ENCODE measurements around the gene CTBP2. TPM values are rescaled to one million over a fixed set of nuclear protein-coding genes. Genes with fewer than 3 reads are reported as not detected.

CTBP2 gene
- total RNA-seq, 1 experiment from 2014 or later = 125 TPM

- Histone ChIP-seq H3K4me1 (ENCODE audit: control insufficient read depth, insufficient read depth, low read length) (no peaks in the 10 kb centered on the region), H3K27me3 (ENCODE audit: control insufficient read depth, insufficient read depth, low read length) (no peaks in the 10 kb centered on the region), H3K36me3 (ENCODE audit: control insufficient read depth, insufficient read depth, low read length) (no peaks in the 10 kb centered on the region), H3K9me3 (ENCODE audit: control insufficient read depth, insufficient read depth, low read depth, low read length) (no peaks in the 10 kb centered on the region), H3K27ac (ENCODE audit: low read length) (no peak overlapping the region), H3K4me3 (ENCODE audit: low read depth in 2 of 2, low read length in 2 of 2) (no peak overlapping the region)
- no peak for ATAC-seq
- intact Hi-C loops (cut with micrococcal nuclease; ENCODE audit: unreplicated experiment) = no loop called here
- DNase-seq (ENCODE audit: low read depth, low spot score) = no peak
- no peak for TF ChIP-seq TCF7L2 (IDR thresholded peaks at IDR 0.05; ENCODE audit: low read depth, low read length)
- no peak for TF ChIP-seq SIN3A (IDR thresholded peaks at IDR 0.05; ENCODE audit: borderline replicate concordance, insufficient read depth, low read depth, low read length)
- TF ChIP-seq, protein P1, sequence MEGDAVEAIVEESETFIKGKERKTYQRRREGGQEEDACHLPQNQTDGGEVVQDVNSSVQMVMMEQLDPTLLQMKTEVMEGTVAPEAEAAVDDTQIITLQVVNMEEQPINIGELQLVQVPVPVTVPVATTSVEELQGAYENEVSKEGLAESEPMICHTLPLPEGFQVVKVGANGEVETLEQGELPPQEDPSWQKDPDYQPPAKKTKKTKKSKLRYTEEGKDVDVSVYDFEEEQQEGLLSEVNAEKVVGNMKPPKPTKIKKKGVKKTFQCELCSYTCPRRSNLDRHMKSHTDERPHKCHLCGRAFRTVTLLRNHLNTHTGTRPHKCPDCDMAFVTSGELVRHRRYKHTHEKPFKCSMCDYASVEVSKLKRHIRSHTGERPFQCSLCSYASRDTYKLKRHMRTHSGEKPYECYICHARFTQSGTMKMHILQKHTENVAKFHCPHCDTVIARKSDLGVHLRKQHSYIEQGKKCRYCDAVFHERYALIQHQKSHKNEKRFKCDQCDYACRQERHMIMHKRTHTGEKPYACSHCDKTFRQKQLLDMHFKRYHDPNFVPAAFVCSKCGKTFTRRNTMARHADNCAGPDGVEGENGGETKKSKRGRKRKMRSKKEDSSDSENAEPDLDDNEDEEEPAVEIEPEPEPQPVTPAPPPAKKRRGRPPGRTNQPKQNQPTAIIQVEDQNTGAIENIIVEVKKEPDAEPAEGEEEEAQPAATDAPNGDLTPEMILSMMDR (IDR thresholded peaks at IDR 0.05) = no peak
- TF ChIP-seq POLR2AphosphoS5 (IDR thresholded peaks at IDR 0.05; ENCODE audit: low read depth, low read length) = no peak
- BruUV-seq (replicated peaks) = no TSS peak
- ChIA-PET POLR2A (no interaction called here), CTCF (no interaction called here)
- in situ Hi-C loops (cut with HindIII; ENCODE audit: low pct_unique_long_range_greater_than_20kb, low sequenced_read_pairs) = no loop called here
Measured at GRCh38 chr10:125190946-125191345, 30.6 kb upstream of the CTBP2 start.

DNA sequence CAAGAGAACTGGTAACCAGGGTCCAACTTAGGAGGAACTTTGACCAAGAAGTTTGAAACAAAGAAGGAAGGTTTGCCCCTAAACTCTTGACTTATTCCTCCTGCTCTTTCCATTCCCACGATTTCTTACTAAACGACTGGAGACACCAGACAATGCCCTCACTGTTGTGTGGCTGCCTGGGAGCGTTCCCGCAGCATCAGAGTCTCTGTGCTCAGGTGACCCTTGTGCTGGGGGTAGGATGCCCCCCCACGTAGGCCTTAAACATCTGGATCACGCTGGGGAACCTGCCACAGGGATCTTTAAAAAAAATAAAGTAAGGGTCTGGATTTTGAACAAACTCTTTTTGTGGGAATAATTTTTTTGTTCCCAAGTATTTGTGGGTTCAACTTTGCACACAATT lies 30.1 kb upstream of the CTBP2 start:
- H3K4me1 ChIP-seq (ENCODE audit: control insufficient read depth, insufficient read depth, low read length) = no peaks in the 10 kb centered on the region
- no TSS peak for BruUV-seq (replicated peaks)
- intact Hi-C loops (cut with micrococcal nuclease; ENCODE audit: unreplicated experiment) = no loop called here
- in situ Hi-C loops (cut with HindIII; ENCODE audit: low pct_unique_long_range_greater_than_20kb, low sequenced_read_pairs) = no loop called here
- no peak for TF ChIP-seq SIN3A (IDR thresholded peaks at IDR 0.05; ENCODE audit: borderline replicate concordance, insufficient read depth, low read depth, low read length)
- H3K27me3 ChIP-seq (ENCODE audit: control insufficient read depth, insufficient read depth, low read length) = no peaks in the 10 kb centered on the region
- ChIA-PET CTCF (no interaction called here), POLR2A (no interaction called here)
- H3K4me3 ChIP-seq (ENCODE audit: low read depth in 2 of 2, low read length in 2 of 2) = no peak overlapping the region
- ATAC-seq = no peak
- no peak overlapping the region for H3K27ac ChIP-seq (ENCODE audit: low read length)
- no peak for DNase-seq (ENCODE audit: low read depth, low spot score)
- H3K36me3 ChIP-seq (ENCODE audit: control insufficient read depth, insufficient read depth, low read length) = no peaks in the 10 kb centered on the region
- no peaks in the 10 kb centered on the region for H3K9me3 ChIP-seq (ENCODE audit: control insufficient read depth, insufficient read depth, low read depth, low read length)

- POLR2A ChIA-PET = no interaction called here
- CTCF ChIA-PET = no interaction called here
- Histone ChIP-seq H3K4me1 (ENCODE audit: control insufficient read depth, insufficient read depth, low read length) (no peaks in the 10 kb centered on the region), H3K9me3 (ENCODE audit: control insufficient read depth, insufficient read depth, low read depth, low read length) (no peaks in the 10 kb centered on the region), H3K4me3 (ENCODE audit: low read depth in 2 of 2, low read length in 2 of 2) (no peak overlapping the region), H3K36me3 (ENCODE audit: control insufficient read depth, insufficient read depth, low read length) (no peaks in the 10 kb centered on the region), H3K27ac (ENCODE audit: low read length) (no peak overlapping the region), H3K27me3 (ENCODE audit: control insufficient read depth, insufficient read depth, low read length) (no peaks in the 10 kb centered on the region)
- ATAC-seq (no peak), DNase-seq (ENCODE audit: low read depth, low spot score) (no peak)
- in situ Hi-C loops (cut with HindIII; ENCODE audit: low pct_unique_long_range_greater_than_20kb, low sequenced_read_pairs) = no loop called here
- TF ChIP-seq, protein P2, sequence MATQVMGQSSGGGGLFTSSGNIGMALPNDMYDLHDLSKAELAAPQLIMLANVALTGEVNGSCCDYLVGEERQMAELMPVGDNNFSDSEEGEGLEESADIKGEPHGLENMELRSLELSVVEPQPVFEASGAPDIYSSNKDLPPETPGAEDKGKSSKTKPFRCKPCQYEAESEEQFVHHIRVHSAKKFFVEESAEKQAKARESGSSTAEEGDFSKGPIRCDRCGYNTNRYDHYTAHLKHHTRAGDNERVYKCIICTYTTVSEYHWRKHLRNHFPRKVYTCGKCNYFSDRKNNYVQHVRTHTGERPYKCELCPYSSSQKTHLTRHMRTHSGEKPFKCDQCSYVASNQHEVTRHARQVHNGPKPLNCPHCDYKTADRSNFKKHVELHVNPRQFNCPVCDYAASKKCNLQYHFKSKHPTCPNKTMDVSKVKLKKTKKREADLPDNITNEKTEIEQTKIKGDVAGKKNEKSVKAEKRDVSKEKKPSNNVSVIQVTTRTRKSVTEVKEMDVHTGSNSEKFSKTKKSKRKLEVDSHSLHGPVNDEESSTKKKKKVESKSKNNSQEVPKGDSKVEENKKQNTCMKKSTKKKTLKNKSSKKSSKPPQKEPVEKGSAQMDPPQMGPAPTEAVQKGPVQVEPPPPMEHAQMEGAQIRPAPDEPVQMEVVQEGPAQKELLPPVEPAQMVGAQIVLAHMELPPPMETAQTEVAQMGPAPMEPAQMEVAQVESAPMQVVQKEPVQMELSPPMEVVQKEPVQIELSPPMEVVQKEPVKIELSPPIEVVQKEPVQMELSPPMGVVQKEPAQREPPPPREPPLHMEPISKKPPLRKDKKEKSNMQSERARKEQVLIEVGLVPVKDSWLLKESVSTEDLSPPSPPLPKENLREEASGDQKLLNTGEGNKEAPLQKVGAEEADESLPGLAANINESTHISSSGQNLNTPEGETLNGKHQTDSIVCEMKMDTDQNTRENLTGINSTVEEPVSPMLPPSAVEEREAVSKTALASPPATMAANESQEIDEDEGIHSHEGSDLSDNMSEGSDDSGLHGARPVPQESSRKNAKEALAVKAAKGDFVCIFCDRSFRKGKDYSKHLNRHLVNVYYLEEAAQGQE (IDR thresholded peaks at IDR 0.05; ENCODE audit: insufficient read depth in 1 of 2, low read depth in 2 of 2, low read length in 1 of 2) = no peak
- TF ChIP-seq POLR2AphosphoS5 (IDR thresholded peaks at IDR 0.05; ENCODE audit: low read depth, low read length) = no peak
- TF ChIP-seq, protein P1 (IDR thresholded peaks at IDR 0.05) = no peak
- no peak for TF ChIP-seq SIN3A (IDR thresholded peaks at IDR 0.05; ENCODE audit: borderline replicate concordance, insufficient read depth, low read depth, low read length)
- no peak for TF ChIP-seq TCF7L2 (IDR thresholded peaks at IDR 0.05; ENCODE audit: low read depth, low read length)
- no TSS peak for BruUV-seq (replicated peaks)
- intact Hi-C loops (cut with micrococcal nuclease; ENCODE audit: unreplicated experiment) = no loop called here
Measured at GRCh38 chr10:125189162-125189561, 28.8 kb upstream of the CTBP2 start.

All from Panc1 (cell line).